ENCODE measurements around the gene HSPA12B.
A peak's percentile ranks its signal among the peaks of the same experiment; 100 is the strongest.

HSPA12B gene

GRCh38 chr20:3730803-3731672, 1.4 kb upstream of the HSPA12B start:
- DNase-seq: no peak

- DNase-seq: no peak
These were observed 550 bp upstream of the HSPA12B start for GRCh38 chr20:3731944-3732326.

GRCh38 chr20:3733119-3733995, 872 bp downstream of the HSPA12B start:
- no peak for DNase-seq

GRCh38 chr20:3734111-3734843, 1.8 kb downstream of the HSPA12B start:
- DNase-seq: no peak

- DNase-seq: no peak
These were observed 3.3 kb downstream of the HSPA12B start for GRCh38 chr20:3735768-3736167.

GRCh38 chr20:3738111-3739053, 5.9 kb downstream of the HSPA12B start:
- DNase-seq: no peak

GRCh38 chr20:3739054-3739925, 6.8 kb downstream of the HSPA12B start:
- no peak for DNase-seq

GRCh38 chr20:3739926-3740451, 7.5 kb downstream of the HSPA12B start:
- DNase-seq: no peak

GRCh38 chr20:3740615-3741301, 8.3 kb downstream of the HSPA12B start:
- DNase-seq: no peak

- no peak for DNase-seq
These were observed 9.5 kb downstream of the HSPA12B start for GRCh38 chr20:3741836-3742458.

GRCh38 chr20:3743251-3743650, 10.8 kb downstream of the HSPA12B start:
- no peak for DNase-seq

GRCh38 chr20:3744037-3744436, 11.6 kb downstream of the HSPA12B start:
- no peak for DNase-seq

- peak; percentile 51 to 74 (median 66) for DNase-seq
These were observed 12.6 kb downstream of the HSPA12B start for GRCh38 chr20:3744806-3745685.

- DNase-seq: no peak
These were observed 13.2 kb downstream of the HSPA12B start for GRCh38 chr20:3745686-3746173.

- no peak for DNase-seq
These were observed 15.0 kb downstream of the HSPA12B start for GRCh38 chr20:3747471-3747870.

GRCh38 chr20:3748073-3748472, 15.6 kb downstream of the HSPA12B start:
- no peak for DNase-seq

GRCh38 chr20:3749087-3749688, 16.7 kb downstream of the HSPA12B start:
- no peak for DNase-seq
